ENCODE data around the gene SQSTM1.

DNA sequence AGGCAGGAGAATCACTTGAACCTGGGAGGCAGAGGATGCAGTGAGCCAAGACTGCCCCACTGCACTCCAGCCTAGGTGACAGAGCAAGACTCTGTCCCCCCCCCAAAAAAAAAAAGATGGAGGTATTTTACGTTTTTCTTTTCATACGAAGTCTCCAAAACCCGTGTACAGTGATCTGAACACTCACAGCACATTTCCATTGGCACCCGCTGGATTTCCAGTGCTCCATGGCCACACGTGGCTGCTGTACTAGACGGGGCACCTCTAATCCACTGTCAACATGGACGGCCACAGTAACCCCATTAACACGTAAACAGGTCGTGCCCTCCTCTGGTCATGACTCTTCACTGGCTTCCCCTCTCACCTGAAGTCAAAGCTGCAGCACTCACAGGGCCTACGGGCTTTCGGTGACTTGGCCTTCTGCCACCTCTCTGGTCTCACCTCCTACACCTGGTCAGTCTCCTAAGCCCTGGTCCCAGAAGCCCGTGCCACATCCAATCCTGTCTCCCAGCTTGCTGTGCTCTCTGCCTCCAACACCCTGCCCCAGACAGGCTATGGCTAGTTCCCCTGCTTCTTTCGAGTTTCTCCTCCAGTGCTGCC is 64.9 kb downstream of the SQSTM1 start:
- TF ChIP-seq, protein P1, sequence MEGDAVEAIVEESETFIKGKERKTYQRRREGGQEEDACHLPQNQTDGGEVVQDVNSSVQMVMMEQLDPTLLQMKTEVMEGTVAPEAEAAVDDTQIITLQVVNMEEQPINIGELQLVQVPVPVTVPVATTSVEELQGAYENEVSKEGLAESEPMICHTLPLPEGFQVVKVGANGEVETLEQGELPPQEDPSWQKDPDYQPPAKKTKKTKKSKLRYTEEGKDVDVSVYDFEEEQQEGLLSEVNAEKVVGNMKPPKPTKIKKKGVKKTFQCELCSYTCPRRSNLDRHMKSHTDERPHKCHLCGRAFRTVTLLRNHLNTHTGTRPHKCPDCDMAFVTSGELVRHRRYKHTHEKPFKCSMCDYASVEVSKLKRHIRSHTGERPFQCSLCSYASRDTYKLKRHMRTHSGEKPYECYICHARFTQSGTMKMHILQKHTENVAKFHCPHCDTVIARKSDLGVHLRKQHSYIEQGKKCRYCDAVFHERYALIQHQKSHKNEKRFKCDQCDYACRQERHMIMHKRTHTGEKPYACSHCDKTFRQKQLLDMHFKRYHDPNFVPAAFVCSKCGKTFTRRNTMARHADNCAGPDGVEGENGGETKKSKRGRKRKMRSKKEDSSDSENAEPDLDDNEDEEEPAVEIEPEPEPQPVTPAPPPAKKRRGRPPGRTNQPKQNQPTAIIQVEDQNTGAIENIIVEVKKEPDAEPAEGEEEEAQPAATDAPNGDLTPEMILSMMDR (IDR thresholded peaks at IDR 0.05): no peak
- no peak for TF ChIP-seq POLR2AphosphoS5 (IDR thresholded peaks at IDR 0.05)
- no peak for TF ChIP-seq POLR2A (IDR thresholded peaks at IDR 0.05)
- TF ChIP-seq EP300 (IDR thresholded peaks at IDR 0.05): no peak
